HG02981 (cell line): ENCODE measurements around the gene EPAS1.

ENCODE experiments used
- ATAC-seq: cut with Tn5 transposase; IDR thresholded peaks from one replicate; pipeline ENCODE4 v1.9.1; 2021; ENCODE audit warnings: mild to moderate bottlenecking, moderate library complexity; ENCODE audit not compliant: unreplicated experiment

The EPAS1 gene

GRCh38 chr2:46300406-46300832, 3.2 kb downstream of the EPAS1 start:
- ATAC-seq: no peak

- no peak for ATAC-seq
Observed at GRCh38 chr2:46302005-46302695, 4.9 kb downstream of the EPAS1 start.

- no peak for ATAC-seq
Observed at GRCh38 chr2:46303233-46303632, 6.0 kb downstream of the EPAS1 start.

GRCh38 chr2:46303822-46304221, 6.6 kb downstream of the EPAS1 start:
- no peak for ATAC-seq

- ATAC-seq: no peak
Observed at GRCh38 chr2:46304635-46305034, 7.4 kb downstream of the EPAS1 start.

- no peak for ATAC-seq
Observed at GRCh38 chr2:46305187-46305586, 8.0 kb downstream of the EPAS1 start.

GRCh38 chr2:46305767-46306166, 8.6 kb downstream of the EPAS1 start:
- ATAC-seq: no peak

- ATAC-seq: no peak
Observed at GRCh38 chr2:46306330-46306751, 9.1 kb downstream of the EPAS1 start.

GRCh38 chr2:46306988-46307655, 9.9 kb downstream of the EPAS1 start:
- ATAC-seq: no peak

GRCh38 chr2:46308081-46308480, 10.9 kb downstream of the EPAS1 start:
- no peak for ATAC-seq

GRCh38 chr2:46308629-46309028, 11.4 kb downstream of the EPAS1 start:
- no peak for ATAC-seq

- ATAC-seq: no peak
Observed at GRCh38 chr2:46309052-46309953, 12.1 kb downstream of the EPAS1 start.

GRCh38 chr2:46310446-46310845, 13.2 kb downstream of the EPAS1 start:
- no peak for ATAC-seq

- ATAC-seq: no peak
Observed at GRCh38 chr2:46311651-46312223, 14.5 kb downstream of the EPAS1 start.

- ATAC-seq: no peak
Observed at GRCh38 chr2:46313063-46313462, 15.9 kb downstream of the EPAS1 start.

- ATAC-seq: no peak
Observed at GRCh38 chr2:46314065-46314835, 17.0 kb downstream of the EPAS1 start.

- no peak for ATAC-seq
Observed at GRCh38 chr2:46315103-46315890, 18.1 kb downstream of the EPAS1 start.

- ATAC-seq: no peak
Observed at GRCh38 chr2:46317094-46317486, 19.9 kb downstream of the EPAS1 start.

- ATAC-seq: no peak
Observed at GRCh38 chr2:46318579-46319460, 21.6 kb downstream of the EPAS1 start.
